WTC11 (cell line): ENCODE measurements around the gene SCD5. TPM values are rescaled to one million over a fixed set of nuclear protein-coding genes. Genes with fewer than 3 reads are reported as not detected.

Experiments used
- microRNA-seq: library from miRNA; unstranded; fragments of <30 nt; microRNA quantifications from one replicate; pipeline ENCODE4 v1.2.0, GENCODE V29; 2022; ENCODE audit warnings: borderline number of aligned reads
- total RNA-seq: library from RNA; stranded (reverse); gene quantifications from 3 replicates; pipeline ENCODE4 v1.2.3, GENCODE V29; 2021

SCD5 gene
- total RNA-seq, 1 experiment from 2014 or later, result 6.3 TPM

Small RNAs within 50 kb of the gene (microRNA-seq; reads per million reads assigned to microRNA genes)
- not detected for gene MIR575

Other genes starting within 250 kb of the SCD5 start
- 2.3 to 2.7 TPM (median 2.6 TPM) in 3 replicates for gene TMEM150C, start 236.8 kb downstream of the SCD5 start, total RNA-seq
- gene SEC31A, start 92.4 kb upstream of the SCD5 start, total RNA-seq, result 106 to 137 TPM (median 122 TPM) in 3 replicates
- gene THAP9, start 101.9 kb upstream of the SCD5 start, total RNA-seq, result 16.8 to 17.7 TPM (median 17.0 TPM) in 3 replicates
- 11.8 to 13.2 TPM (median 12.7 TPM) in 3 replicates for gene LIN54, start 212.0 kb upstream of the SCD5 start, total RNA-seq
- 26.9 to 30.9 TPM (median 28.7 TPM) in 3 replicates for gene COPS4, start 236.4 kb upstream of the SCD5 start, total RNA-seq